ENCODE data around the gene PDE9A. TPM values are rescaled to one million over a fixed set of nuclear protein-coding genes. Genes with fewer than 3 reads are reported as not detected.
"Not testable (repeated sequence)": the region's sequence is repeated elsewhere in the genome, so short reads cannot be mapped to it uniquely, and the experiment has no call there.

The PDE9A gene
- total RNA-seq, 1 donor from 2014 or later = 17.5 TPM

GRCh38 chr21:42794551-42794950 is 141.1 kb downstream of the PDE9A start:
- no peaks in the 10 kb centered on the region for H3K36me3 Mint-ChIP-seq (ENCODE audit: low read depth)
- intact Hi-C loops (cut with micrococcal nuclease) = no loop called here
- no peak for DNase-seq (ENCODE audit: low spot score)
- no peak overlapping the region for H3K27ac Mint-ChIP-seq
- no peaks in the 10 kb centered on the region for H3K9me3 Mint-ChIP-seq
- H3K4me3 Mint-ChIP-seq (ENCODE audit: low read depth) = no peak overlapping the region
- peaks cover 4% of the 10 kb centered on the region for H3K4me1 Mint-ChIP-seq (ENCODE audit: low read depth)
- H3K27me3 Mint-ChIP-seq (ENCODE audit: low read depth) = peaks cover 13% of the 10 kb centered on the region

GRCh38 chr21:42796327-42797062 is 143.1 kb downstream of the PDE9A start:
- Mint-ChIP-seq H3K27ac (no peak overlapping the region), H3K36me3 (ENCODE audit: low read depth) (no peaks in the 10 kb centered on the region), H3K4me1 (ENCODE audit: low read depth) (peaks cover 9% of the 10 kb centered on the region), H3K27me3 (ENCODE audit: low read depth) (peaks cover 13% of the 10 kb centered on the region), H3K4me3 (ENCODE audit: low read depth) (no peak overlapping the region), H3K9me3 (no peaks in the 10 kb centered on the region)
- no peak for DNase-seq (ENCODE audit: low spot score)
- intact Hi-C loops (cut with micrococcal nuclease) = no loop called here

DNA sequence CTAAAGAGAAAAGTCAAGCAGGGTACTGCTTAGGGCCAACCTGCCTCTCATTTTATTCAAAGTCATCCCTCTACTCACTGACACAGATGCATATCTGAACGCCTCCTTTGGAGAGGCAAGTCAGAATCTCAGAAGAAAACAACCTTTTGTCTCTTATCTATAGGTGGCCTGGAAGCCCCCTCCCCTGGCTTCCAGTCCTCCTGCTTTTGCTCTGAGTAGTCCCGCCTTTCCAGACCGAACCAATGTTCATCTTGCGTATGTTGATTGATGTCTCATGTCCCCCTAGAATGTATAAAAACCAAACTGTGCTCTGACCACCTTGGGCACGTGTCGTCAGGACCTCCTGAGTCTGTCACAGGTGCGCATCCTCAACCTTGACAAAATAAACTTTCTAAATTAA is 144.1 kb downstream of the PDE9A start:
- Mint-ChIP-seq H3K4me3 (ENCODE audit: low read depth) (no peak overlapping the region), H3K36me3 (ENCODE audit: low read depth) (no peaks in the 10 kb centered on the region), H3K4me1 (ENCODE audit: low read depth) (peaks cover 9% of the 10 kb centered on the region), H3K27ac (no peak overlapping the region), H3K27me3 (ENCODE audit: low read depth) (peaks cover 10% of the 10 kb centered on the region), H3K9me3 (no peaks in the 10 kb centered on the region)
- intact Hi-C loops (cut with micrococcal nuclease) = no loop called here
- DNase-seq (ENCODE audit: low spot score) = no peak

DNA sequence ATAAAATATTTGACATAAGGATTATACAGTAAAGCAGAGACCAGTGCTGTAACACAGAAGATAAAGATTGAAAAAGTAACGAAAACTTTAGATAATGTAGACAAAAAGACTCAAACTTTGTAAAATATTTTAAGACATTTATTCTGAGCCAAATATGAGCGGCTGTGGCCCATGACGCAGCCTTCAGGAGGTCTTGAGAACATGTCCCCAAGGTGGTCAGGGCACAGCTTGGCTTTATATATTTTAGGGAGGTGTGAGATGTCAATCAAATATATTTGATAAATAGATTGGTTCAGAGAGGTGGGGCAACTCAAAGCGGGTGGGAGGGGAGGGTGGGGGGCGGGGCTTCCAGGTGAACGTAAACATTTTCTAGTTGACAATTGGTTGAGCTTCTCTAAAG is 144.7 kb downstream of the PDE9A start:
- Mint-ChIP-seq H3K4me1 (ENCODE audit: low read depth) (peaks cover 9% of the 10 kb centered on the region), H3K36me3 (ENCODE audit: low read depth) (no peaks in the 10 kb centered on the region), H3K4me3 (ENCODE audit: low read depth) (no peak overlapping the region), H3K27ac (no peak overlapping the region), H3K27me3 (ENCODE audit: low read depth) (peaks cover 10% of the 10 kb centered on the region), H3K9me3 (no peaks in the 10 kb centered on the region)
- DNase-seq (ENCODE audit: low spot score) = no peak
- intact Hi-C loops (cut with micrococcal nuclease) = no loop called here

- H3K27ac Mint-ChIP-seq = no peak overlapping the region
- no peak for DNase-seq (ENCODE audit: low spot score)
- intact Hi-C loops (cut with micrococcal nuclease) = no loop called here
- no peak overlapping the region for H3K4me3 Mint-ChIP-seq (ENCODE audit: low read depth)
- H3K4me1 Mint-ChIP-seq (ENCODE audit: low read depth) = peaks cover 9% of the 10 kb centered on the region
- H3K9me3 Mint-ChIP-seq = no peaks in the 10 kb centered on the region
- peaks cover 10% of the 10 kb centered on the region for H3K27me3 Mint-ChIP-seq (ENCODE audit: low read depth)
- H3K36me3 Mint-ChIP-seq (ENCODE audit: low read depth) = no peaks in the 10 kb centered on the region
Measured at GRCh38 chr21:42799516-42799915, 146.1 kb downstream of the PDE9A start.

DNA sequence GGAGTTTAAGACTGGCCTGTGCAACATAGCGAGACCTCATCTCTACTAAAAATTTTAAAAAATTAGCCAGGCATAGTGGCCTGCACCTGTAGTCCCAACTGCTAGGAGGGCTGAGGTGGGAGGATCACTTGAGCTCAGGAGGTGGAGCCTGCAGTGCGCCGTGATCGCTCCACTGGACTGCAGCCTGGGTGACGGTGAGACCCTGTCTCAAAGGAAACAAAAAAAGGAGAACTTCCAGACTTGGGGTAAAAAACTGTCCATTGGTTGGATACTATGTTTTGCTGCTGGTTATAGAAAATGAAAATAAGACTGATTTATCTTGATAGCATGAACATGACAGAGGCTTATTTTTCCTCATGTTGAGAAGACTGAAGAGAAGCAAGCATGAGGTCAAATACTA is 146.5 kb downstream of the PDE9A start:
- intact Hi-C loops (cut with micrococcal nuclease) = no loop called here
- no peak overlapping the region for H3K4me3 Mint-ChIP-seq (ENCODE audit: low read depth)
- no peak overlapping the region for H3K27ac Mint-ChIP-seq

DNA sequence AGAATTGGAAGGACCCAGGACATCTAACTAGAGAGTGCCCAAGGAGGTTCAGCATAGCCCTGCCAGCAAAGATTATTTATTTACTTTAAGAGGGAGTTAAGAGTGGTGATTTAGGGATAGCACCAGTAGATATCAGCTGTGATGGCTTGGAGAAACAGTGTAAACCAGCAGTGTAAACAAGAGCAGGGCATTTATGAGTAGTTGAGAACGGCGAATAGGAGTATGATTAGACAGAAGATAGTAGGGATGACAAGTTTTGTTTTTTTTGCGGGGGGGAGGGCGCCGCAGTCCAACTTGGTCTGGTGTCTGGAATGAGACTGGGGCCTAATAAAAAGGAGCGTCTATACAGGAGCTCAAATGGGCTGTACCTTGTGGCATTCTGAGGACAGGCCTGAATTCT is 148.2 kb downstream of the PDE9A start:
- intact Hi-C loops (cut with micrococcal nuclease); H3K4me3 Mint-ChIP-seq (ENCODE audit: low read depth): not testable (repeated sequence)

More for the DNA sequence above, 146.5 kb downstream of the PDE9A start:
- no peak for DNase-seq (ENCODE audit: low spot score)
- Mint-ChIP-seq H3K27me3 (ENCODE audit: low read depth) (peaks cover 11% of the 10 kb centered on the region), H3K9me3 (no peaks in the 10 kb centered on the region), H3K36me3 (ENCODE audit: low read depth) (no peaks in the 10 kb centered on the region), H3K4me1 (ENCODE audit: low read depth) (peaks cover 9% of the 10 kb centered on the region)

GRCh38 chr21:42806509-42807140 is 153.2 kb downstream of the PDE9A start:
- H3K27ac Mint-ChIP-seq = no peak overlapping the region
- no peak for DNase-seq (ENCODE audit: low spot score)
- no peaks in the 10 kb centered on the region for H3K9me3 Mint-ChIP-seq
- H3K4me3 Mint-ChIP-seq (ENCODE audit: low read depth) = no peak overlapping the region
- peaks cover 16% of the 10 kb centered on the region for H3K27me3 Mint-ChIP-seq (ENCODE audit: low read depth)
- intact Hi-C loops (cut with micrococcal nuclease) = no loop called here
- no peaks in the 10 kb centered on the region for H3K36me3 Mint-ChIP-seq (ENCODE audit: low read depth)
- no peaks in the 10 kb centered on the region for H3K4me1 Mint-ChIP-seq (ENCODE audit: low read depth)

More for the DNA sequence above, 148.2 kb downstream of the PDE9A start:
- not testable (repeated sequence) for H3K36me3 Mint-ChIP-seq (ENCODE audit: low read depth); DNase-seq (ENCODE audit: low spot score); H3K4me1 Mint-ChIP-seq (ENCODE audit: low read depth); H3K9me3 Mint-ChIP-seq; H3K27ac Mint-ChIP-seq
- peaks cover 16% of the 10 kb centered on the region for H3K27me3 Mint-ChIP-seq (ENCODE audit: low read depth)

GRCh38 chr21:42807293-42807895 is 154.0 kb downstream of the PDE9A start:
- intact Hi-C loops (cut with micrococcal nuclease); H3K4me3 Mint-ChIP-seq (ENCODE audit: low read depth); H3K9me3 Mint-ChIP-seq; DNase-seq (ENCODE audit: low spot score); H3K36me3 Mint-ChIP-seq (ENCODE audit: low read depth); H3K4me1 Mint-ChIP-seq (ENCODE audit: low read depth); H3K27ac Mint-ChIP-seq: not testable (repeated sequence)
- peaks cover 18% of the 10 kb centered on the region for H3K27me3 Mint-ChIP-seq (ENCODE audit: low read depth)

DNA sequence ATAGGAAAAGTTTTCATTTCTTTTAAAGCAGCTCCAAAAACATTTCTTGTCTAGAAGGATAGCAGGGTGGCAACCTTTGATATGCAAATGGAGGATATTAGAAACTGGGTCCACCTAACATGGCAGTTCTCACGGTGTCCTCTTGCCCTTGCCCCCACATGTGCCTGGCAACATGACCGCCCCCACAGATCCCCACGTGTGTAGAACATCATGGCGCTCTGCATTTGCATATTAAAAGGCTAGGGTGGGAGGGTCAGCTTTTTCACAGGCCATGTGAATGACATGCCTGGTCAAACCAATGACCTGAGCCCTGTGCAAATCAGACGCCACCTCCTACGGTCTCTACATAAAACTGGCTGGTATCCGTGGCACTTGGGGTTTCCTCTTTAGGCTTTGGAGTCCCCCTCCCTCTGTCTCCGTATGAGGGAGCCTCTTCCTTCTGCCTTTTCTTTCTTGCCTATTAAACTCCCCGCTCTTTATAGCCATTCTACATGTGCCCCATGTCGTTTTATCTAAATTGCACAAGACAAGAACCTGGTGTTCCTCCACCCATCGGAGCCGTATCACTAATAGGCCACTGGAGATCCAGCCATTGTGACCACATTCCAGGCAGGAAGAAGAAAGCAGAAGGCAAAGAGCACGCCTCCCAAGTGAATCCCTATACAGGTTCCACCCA is 154.7 kb downstream of the PDE9A start:
- DNase-seq (ENCODE audit: low spot score) = no peak
- intact Hi-C loops (cut with micrococcal nuclease) = no loop called here
- Mint-ChIP-seq H3K36me3 (ENCODE audit: low read depth) (no peaks in the 10 kb centered on the region), H3K4me1 (ENCODE audit: low read depth) (no peaks in the 10 kb centered on the region), H3K27ac (no peak overlapping the region), H3K9me3 (peaks cover 2% of the 10 kb centered on the region), H3K27me3 (ENCODE audit: low read depth) (peaks cover 18% of the 10 kb centered on the region), H3K4me3 (ENCODE audit: low read depth) (no peak overlapping the region)

- H3K36me3 Mint-ChIP-seq (ENCODE audit: low read depth) = no peaks in the 10 kb centered on the region
Measured at GRCh38 chr21:42809171-42809570, 155.8 kb downstream of the PDE9A start.

GRCh38 chr21:42809577-42810475 is 156.4 kb downstream of the PDE9A start:
- no peak overlapping the region for H3K4me3 Mint-ChIP-seq (ENCODE audit: low read depth)
- H3K27me3 Mint-ChIP-seq (ENCODE audit: low read depth) = peaks cover 21% of the 10 kb centered on the region
- no peak for DNase-seq (ENCODE audit: low spot score)
- no peak overlapping the region for H3K27ac Mint-ChIP-seq
- intact Hi-C loops (cut with micrococcal nuclease) = no loop called here
- H3K4me1 Mint-ChIP-seq (ENCODE audit: low read depth) = no peaks in the 10 kb centered on the region
- no peaks in the 10 kb centered on the region for H3K36me3 Mint-ChIP-seq (ENCODE audit: low read depth)
- H3K9me3 Mint-ChIP-seq = peaks cover 5% of the 10 kb centered on the region

More at GRCh38 chr21:42809171-42809570, 155.8 kb downstream of the PDE9A start:
- Mint-ChIP-seq H3K9me3 (peaks cover 5% of the 10 kb centered on the region), H3K4me3 (ENCODE audit: low read depth) (no peak overlapping the region), H3K27ac (no peak overlapping the region), H3K4me1 (ENCODE audit: low read depth) (no peaks in the 10 kb centered on the region), H3K27me3 (ENCODE audit: low read depth) (peaks cover 21% of the 10 kb centered on the region)
- DNase-seq (ENCODE audit: low spot score) = no peak
- intact Hi-C loops (cut with micrococcal nuclease) = no loop called here
